Measurements from ENCODE around the gene PRCP.

PRCP gene

GRCh38 chr11:82776377-82776776 is 123.9 kb downstream of the PRCP start:
- DNase-seq = no peak

DNA sequence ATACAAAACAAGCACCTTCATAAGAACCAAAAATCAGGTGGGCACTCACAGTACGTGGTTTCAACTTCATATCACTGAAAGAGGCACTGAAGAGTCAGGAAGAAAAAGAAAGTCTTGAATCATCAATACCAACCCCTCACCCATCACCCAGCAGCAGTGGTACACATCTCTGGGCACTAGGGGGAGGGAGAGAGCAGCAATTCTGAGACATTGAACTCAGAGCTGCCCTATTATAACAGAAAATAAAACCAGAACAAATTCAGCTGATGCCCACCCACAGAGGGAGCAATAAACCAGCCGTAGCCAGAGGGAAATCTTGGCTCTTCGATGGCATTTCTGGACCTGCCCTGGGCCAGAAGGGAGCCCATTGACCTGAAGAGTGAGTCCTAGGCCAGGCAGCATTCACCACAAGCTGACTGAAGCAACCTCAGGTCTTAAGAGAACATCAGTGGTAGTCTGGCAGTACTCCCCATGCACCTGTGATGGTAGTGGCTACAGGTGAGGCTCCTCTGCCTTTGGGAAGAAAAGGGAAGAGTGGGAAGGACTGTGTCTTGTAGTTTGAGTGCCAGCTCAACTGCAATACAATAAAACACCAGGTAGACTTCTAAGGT is 124.4 kb downstream of the PRCP start:
- DNase-seq = no peak

- DNase-seq = no peak
Measured at GRCh38 chr11:82775218-82775617, 125.0 kb downstream of the PRCP start.

All from activated CD4-positive, CD25-positive, alpha-beta regulatory T cell (primary cell).